Activated naive CD4-positive, alpha-beta T cell treated with anti-CD3 and anti-CD28 coated beads, Interleukin-2, amount 50 U/mL, for 24 hours (primary cell): ENCODE measurements around the gene ESPN.
A peak's percentile ranks its signal among the peaks of the same experiment; 100 is the strongest.
"Not testable (repeated sequence)": the region's sequence is repeated elsewhere in the genome, so short reads cannot be mapped to it uniquely, and the experiment has no call there.

Experiments
- H3K27ac Mint-ChIP-seq: one replicate; pipeline ENCODE4 v1.8.0; 2021; ENCODE audit warnings: mild to moderate bottlenecking, mixed read lengths
- H3K27me3 Mint-ChIP-seq: one replicate; pipeline ENCODE4 v1.8.0; 2021; ENCODE audit warnings: mixed read lengths
- H3K36me3 Mint-ChIP-seq: one replicate; pipeline ENCODE4 v1.8.0; 2021; ENCODE audit warnings: mixed read lengths
- H3K4me1 Mint-ChIP-seq: one replicate; pipeline ENCODE4 v1.8.0; 2021; ENCODE audit warnings: mixed read lengths
- H3K4me3 Mint-ChIP-seq: one replicate; pipeline ENCODE4 v1.8.0; 2021; ENCODE audit warnings: mild to moderate bottlenecking, mixed read lengths
- H3K9me3 Mint-ChIP-seq: one replicate; pipeline ENCODE4 v1.8.0; 2021; ENCODE audit warnings: mixed read lengths

Gene ESPN, protein sequence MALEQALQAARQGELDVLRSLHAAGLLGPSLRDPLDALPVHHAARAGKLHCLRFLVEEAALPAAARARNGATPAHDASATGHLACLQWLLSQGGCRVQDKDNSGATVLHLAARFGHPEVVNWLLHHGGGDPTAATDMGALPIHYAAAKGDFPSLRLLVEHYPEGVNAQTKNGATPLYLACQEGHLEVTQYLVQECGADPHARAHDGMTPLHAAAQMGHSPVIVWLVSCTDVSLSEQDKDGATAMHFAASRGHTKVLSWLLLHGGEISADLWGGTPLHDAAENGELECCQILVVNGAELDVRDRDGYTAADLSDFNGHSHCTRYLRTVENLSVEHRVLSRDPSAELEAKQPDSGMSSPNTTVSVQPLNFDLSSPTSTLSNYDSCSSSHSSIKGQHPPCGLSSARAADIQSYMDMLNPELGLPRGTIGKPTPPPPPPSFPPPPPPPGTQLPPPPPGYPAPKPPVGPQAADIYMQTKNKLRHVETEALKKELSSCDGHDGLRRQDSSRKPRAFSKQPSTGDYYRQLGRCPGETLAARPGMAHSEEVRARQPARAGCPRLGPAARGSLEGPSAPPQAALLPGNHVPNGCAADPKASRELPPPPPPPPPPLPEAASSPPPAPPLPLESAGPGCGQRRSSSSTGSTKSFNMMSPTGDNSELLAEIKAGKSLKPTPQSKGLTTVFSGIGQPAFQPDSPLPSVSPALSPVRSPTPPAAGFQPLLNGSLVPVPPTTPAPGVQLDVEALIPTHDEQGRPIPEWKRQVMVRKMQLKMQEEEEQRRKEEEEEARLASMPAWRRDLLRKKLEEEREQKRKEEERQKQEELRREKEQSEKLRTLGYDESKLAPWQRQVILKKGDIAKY

DNA sequence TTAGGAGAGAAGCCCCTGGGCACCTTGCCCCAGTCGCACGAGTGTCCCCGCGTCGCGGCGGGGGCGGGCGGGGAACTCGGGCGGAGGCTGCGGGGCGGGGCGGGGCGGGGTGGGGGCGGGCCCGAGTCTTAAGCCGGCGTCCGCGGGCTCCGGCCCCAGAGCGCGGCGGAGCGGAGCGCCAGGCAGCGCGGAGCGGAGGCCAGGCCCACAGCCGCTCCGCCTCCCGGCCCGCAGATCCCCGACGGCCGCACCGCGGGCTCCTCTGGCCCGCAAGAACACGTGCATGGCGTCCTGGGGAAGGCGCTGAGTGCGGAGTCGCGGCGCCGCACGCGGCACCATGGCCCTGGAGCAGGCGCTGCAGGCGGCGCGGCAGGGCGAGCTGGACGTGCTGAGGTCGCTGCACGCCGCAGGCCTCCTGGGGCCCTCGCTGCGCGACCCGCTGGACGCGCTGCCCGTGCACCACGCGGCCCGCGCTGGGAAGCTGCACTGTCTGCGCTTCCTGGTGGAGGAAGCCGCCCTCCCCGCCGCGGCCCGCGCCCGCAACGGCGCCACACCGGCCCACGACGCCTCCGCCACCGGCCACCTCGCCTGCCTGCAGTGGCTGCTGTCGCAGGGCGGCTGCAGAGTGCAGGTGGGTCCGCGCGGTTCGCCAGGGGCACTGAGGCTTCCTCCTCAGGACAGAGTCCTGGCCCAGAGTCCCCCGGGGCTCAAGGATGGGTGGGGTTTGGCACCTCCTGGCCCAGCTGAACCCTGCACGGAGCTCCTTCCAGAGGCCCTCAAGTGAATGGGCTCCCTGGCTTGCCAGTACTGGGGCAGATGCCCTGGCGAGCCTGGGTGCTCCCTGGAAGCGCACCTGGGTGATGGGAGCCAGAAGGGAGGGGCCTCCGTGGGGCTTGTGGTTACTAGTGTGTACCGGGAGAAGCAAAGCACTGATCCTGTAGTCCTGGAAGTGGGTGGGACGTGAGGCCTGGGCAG is at the start of gene ESPN:
TSS of gene ESPN (plus strand) at position 158 of the 975 bp plus-strand sequence. CDS start at position 338, 180 bp downstream.
- Mint-ChIP-seq H3K4me1 (peaks cover 7% of the 10 kb centered on the region), H3K27ac (no peak within 1 kb of the TSS), H3K27me3 (peaks cover 21% of the 10 kb centered on the region), H3K4me3 (peak within 1 kb of the TSS; percentile 63), H3K36me3 (no peaks in the 10 kb centered on the region), H3K9me3 (no peaks in the 10 kb centered on the region)

DNA sequence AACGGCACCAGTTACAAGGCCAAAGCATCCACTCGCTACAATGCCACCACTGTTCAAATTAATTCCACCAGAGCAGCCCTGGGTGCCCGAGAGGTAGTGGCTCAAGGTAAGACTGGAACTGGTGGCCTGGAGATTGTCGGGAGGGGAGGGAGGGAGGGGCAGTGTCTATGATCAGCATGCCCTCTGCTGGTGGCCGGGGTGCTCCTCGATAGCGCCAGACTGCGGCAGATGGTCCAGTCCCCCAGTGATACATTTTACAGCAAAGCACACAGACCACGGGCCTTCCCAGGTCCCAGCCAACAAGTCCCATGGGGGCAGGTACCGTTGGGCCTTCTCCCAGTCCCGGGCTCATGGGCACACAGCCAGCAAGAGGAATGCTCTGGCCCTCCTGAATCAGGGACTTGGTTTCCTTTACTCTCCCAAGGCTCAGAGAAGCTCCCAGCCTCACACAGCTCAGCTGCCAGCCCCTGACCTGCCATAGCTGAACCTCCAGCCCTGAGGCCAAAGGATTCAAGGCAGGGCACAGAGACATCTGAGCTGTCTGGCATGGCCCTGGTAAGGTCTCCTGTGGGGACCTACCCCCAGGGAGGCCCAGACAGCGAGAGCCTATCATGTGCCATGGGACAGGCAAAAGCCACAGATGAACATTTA is 46.4 kb upstream of the ESPN start:
- Mint-ChIP-seq H3K4me1 (no peaks in the 10 kb centered on the region), H3K27ac (no peak overlapping the region), H3K36me3 (no peaks in the 10 kb centered on the region), H3K4me3 (no peak overlapping the region), H3K27me3 (no peaks in the 10 kb centered on the region), H3K9me3 (no peaks in the 10 kb centered on the region)

DNA sequence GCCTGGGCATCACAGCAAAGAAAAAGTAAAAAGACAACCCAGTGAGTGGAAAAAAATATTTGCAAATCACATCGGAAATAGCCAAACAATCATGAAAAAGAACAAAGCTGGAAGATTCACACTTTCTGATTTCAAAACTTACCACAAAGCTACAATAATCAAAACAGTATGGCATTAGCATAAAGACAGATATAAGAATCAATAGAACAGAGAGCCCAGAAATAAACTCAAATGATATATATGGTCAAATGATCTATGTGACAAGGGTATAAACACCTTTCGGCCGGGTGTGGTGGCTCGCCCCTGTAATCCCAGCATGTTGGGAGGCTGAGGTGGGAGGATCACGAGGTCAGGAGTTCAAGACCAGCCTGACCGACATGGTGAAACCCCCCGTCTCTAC is 44.5 kb upstream of the ESPN start:
- Mint-ChIP-seq H3K27ac (no peak overlapping the region), H3K9me3 (no peaks in the 10 kb centered on the region), H3K36me3 (no peaks in the 10 kb centered on the region), H3K4me3 (no peak overlapping the region), H3K4me1 (no peaks in the 10 kb centered on the region), H3K27me3 (no peaks in the 10 kb centered on the region)

DNA sequence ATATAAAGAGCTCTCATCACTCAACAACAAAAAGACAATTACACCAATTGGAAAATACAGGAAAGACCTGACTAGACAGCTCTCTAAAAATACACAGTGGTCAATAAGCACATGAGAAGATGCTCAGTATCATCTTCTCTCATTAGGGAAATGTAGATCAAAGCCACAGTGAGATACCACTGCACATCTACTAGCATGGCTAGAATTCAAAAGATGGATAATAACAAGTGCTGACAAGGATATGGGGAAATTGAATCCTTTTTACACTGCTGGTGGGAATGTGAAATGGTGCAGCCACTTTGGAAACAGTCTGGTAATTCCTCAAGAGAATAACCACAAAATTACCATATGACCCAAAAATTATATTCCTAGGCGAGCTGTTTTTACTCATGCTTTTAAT is 40.4 kb upstream of the ESPN start:
- Mint-ChIP-seq H3K27me3 (no peaks in the 10 kb centered on the region), H3K27ac (no peak overlapping the region), H3K4me1 (no peaks in the 10 kb centered on the region)

DNA sequence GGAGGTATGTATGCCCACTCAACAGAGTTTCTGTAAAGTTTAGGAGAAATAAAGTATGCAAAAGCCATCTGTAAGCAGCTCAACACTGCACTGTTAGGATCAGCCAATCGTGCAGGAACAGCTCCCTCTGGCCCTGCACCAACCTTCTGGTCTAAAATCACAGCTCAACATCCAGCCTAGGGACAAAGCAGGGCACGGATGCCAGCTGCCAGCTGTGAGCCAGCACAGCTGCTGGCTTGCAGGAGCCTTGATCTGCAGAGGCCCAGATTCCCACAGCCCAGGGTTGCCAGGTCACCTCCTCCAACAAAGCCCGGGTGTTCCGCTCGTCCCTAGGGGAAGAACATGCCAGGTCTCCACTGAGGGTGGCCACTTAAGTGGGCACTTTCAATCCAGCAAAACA is 39.6 kb upstream of the ESPN start:
- H3K36me3 Mint-ChIP-seq = no peaks in the 10 kb centered on the region
- H3K27ac Mint-ChIP-seq = no peak overlapping the region
- H3K9me3 Mint-ChIP-seq = no peaks in the 10 kb centered on the region
- no peaks in the 10 kb centered on the region for H3K27me3 Mint-ChIP-seq
- no peaks in the 10 kb centered on the region for H3K4me1 Mint-ChIP-seq
- H3K4me3 Mint-ChIP-seq = no peak overlapping the region

More for the DNA sequence above, 40.4 kb upstream of the ESPN start:
- H3K9me3 Mint-ChIP-seq = no peaks in the 10 kb centered on the region
- no peaks in the 10 kb centered on the region for H3K36me3 Mint-ChIP-seq
- no peak overlapping the region for H3K4me3 Mint-ChIP-seq

DNA sequence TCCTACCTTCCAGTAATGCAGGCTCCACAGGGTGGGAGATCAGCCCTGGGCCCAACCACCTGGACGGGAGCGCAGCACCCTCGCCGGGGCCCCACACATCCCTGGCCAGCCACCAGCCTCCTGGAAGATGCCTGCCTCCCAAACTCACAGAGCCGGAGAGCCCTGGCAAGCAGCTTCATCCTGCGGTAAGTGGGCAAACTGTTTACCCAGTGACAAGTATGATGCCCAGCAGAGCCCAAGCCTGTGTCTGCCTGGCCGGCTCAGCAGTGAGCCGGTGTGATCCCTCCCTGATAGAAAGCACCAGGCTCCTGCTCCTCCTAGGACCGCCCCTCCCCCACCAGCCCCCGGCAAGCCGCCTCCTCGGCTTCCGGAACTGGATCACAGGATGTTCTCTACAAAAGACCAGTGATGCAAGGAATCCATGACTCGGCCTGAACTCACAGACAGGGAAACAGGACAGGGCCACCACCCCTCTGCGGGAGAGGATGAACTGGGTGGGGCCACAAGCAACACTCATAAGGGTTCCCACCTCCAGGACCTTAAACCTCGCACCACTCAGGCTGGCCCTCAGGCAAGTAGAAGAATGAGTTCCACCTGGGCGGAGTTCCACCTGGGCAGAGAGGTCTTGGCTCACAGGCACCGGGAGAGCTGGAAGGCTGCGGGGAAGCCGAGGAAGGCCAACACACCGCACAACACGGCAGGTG is 38.9 kb upstream of the ESPN start:
- Mint-ChIP-seq H3K9me3 (no peaks in the 10 kb centered on the region), H3K27ac (no peak overlapping the region), H3K4me1 (no peaks in the 10 kb centered on the region), H3K36me3 (no peaks in the 10 kb centered on the region), H3K27me3 (no peaks in the 10 kb centered on the region), H3K4me3 (no peak overlapping the region)

DNA sequence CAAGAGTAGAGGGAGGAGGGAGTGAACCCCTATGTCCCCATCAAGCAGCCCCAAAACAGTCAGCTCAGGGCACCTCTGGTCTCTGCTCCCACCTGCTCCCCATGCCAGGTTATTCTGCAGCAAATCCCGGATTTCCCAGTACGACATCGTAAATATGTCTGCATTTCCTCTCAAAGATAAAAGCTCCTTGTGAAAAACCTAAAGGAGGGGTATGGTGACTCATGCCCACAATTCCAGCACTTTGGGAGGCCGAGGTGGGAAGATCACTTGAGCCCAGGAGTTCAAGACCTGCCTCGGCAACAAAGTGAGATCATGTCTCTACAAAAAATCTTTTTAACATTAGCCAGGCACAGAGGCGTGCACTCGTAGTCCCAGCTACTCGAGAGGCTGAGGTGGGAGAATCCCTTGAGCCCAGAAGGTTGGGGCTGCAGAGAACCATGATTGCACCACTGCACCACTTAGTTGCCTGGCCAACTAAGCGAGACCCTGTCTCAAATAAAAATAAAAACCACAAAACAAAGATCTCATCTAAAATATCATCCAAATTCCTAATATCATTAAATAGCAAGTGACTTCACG is 38.1 kb upstream of the ESPN start:
- no peaks in the 10 kb centered on the region for H3K4me1 Mint-ChIP-seq

DNA sequence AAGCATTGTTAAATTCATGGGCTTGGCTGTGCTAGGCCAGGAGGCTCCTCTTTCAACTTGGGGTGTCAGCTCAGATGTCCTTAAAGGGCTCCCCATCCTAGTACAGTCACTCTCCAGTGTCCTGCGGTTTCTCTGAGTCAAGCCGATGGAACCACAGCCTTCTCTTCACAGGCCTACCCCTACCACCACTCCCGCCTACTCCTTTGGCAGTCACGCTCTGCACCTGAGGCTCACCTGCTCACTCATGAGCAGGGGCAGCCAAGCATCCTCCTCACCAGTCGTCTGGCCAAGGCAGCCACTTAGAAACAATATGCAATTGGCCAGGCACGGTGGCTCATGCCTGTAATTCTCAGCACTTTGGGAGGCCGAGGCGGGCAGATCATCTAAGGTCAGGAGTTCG is 34.6 kb upstream of the ESPN start:
- Mint-ChIP-seq H3K4me1 (peaks cover 19% of the 10 kb centered on the region), H3K27me3 (no peaks in the 10 kb centered on the region), H3K36me3 (no peaks in the 10 kb centered on the region), H3K9me3 (no peaks in the 10 kb centered on the region), H3K27ac (no peak overlapping the region), H3K4me3 (no peak overlapping the region)

More for the DNA sequence above, 38.1 kb upstream of the ESPN start:
- Mint-ChIP-seq H3K4me3 (no peak overlapping the region), H3K9me3 (no peaks in the 10 kb centered on the region), H3K36me3 (no peaks in the 10 kb centered on the region), H3K27ac (no peak overlapping the region), H3K27me3 (no peaks in the 10 kb centered on the region)

DNA sequence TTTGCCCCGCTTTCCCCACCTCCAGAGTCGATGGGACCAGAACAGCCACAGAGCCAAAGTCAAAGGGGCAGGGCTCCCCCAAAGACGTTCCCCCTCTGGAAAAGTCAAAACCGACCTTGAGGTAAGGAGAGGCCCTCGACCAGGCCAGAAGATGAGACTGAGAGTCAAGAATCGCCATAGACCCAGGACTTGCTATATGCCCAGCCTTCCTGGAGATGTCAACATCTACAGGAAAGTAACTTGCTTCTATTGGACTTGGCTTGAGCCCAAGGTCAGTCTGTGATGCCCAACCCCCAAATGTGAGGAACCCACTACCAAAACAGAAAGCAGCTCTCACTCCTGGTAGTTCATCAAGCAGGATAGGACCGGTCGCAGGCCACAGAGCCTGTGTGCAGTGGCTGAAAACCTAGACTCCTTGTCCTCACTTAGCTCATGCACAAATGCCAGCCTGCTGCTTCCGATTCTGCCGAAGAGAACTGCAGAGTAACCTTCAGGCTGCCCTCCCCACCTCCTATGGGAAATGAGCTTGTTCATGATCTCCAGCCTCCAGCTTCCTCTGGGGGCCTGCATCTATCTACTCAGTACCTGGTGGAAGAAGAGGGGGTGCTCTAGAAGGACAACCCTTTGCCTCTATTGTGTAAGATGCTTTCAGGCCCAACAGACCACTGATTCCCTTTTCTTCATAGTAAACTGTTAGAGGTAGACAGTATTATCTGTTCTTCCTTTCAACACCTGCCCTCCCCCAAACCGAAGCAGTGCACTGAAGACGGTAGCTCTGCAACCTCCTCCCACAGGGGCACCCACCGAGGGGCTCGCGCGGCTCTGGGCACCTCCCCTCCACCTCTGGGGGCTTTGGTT is 32.4 kb upstream of the ESPN start:
- no peaks in the 10 kb centered on the region for H3K36me3 Mint-ChIP-seq
- peak overlapping the region; percentile 88 for H3K4me3 Mint-ChIP-seq
- H3K9me3 Mint-ChIP-seq = no peaks in the 10 kb centered on the region
- H3K27ac Mint-ChIP-seq = peak overlapping the region; percentile 30
- peaks cover 22% of the 10 kb centered on the region for H3K4me1 Mint-ChIP-seq
- H3K27me3 Mint-ChIP-seq = no peaks in the 10 kb centered on the region

DNA sequence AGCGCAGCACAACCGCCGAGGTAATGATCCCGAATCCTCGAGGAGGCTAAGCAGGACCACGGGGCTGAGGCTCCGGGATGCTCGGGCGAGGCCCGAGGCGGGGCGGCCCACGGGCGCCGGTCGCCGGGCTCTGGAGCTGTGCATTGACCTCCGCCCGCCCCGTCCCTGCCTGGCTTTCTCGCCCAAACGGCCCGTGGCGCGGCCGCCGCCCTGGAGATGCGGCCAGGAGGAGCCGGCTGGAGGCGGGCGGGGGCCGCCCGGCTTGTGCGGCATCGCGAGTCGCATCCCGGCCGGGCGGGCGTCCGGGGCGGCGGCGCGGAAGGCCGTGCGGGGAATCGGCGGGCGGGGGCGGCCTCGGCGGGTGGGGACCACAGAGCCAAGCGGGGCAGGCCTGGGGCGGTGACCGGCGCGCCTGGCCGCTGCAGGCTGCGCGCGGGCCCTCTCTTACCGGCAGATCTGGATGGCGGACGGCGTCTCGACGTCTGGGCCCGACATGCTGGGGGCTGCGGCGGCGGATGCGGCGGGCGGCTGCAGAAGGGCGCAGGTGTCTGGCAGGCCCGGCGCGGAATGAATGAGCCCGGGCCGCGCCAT is 31.7 kb upstream of the ESPN start:
- Mint-ChIP-seq H3K4me1 (peaks cover 22% of the 10 kb centered on the region), H3K36me3 (no peaks in the 10 kb centered on the region), H3K4me3 (peak overlapping the region; percentile 89), H3K27me3 (no peaks in the 10 kb centered on the region), H3K9me3 (no peaks in the 10 kb centered on the region), H3K27ac (peak overlapping the region; percentile 82)

DNA sequence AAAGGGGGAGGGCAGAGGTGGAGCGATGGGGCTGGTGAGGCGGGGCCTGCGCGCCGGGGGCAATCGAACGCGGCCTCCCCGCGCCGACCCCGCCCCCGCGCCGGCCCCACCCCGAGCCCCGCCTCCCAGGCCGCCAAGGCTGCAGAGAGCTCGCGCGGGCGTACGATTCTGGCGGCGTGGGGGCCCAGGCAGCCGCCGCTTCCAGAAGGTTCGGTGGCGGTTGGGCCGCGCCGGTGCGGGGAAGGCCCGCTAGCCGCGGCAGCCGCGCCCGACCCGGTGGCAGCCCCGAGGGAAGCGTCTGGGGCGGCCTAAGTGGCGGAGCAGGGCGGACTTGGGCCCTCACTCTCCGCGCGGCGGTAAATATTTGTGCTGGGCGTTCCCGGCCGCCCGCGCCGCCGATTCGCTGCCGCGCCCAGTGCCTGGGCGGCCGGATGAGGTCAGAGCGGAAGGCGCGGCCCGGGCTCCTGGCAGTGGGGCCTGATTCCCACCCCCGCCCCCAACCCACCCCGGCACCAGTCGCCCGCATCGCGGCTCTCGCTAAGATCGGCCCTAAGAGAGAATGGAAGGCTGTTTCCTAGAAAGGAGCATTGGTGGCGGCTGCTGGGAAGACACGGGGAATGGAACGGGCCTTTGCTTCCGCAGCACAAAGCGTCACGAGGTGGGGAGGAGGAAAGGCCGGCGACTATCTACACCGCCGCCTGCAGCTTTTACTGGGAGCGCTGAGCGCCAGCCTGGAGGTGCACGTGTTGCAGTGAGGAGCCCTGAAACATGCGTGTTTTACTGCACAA is 31.0 kb upstream of the ESPN start, which contains the start of gene ACOT7:
TSS of gene ACOT7 (minus strand) at position 368 of the 788 bp plus-strand sequence. CDS start 368 bp downstream, outside the sequence.
- H3K4me3 Mint-ChIP-seq = peak within 1 kb of the TSS; percentile 90
- no peaks in the 10 kb centered on the region for H3K27me3 Mint-ChIP-seq
- H3K4me1 Mint-ChIP-seq = peaks cover 22% of the 10 kb centered on the region
- peak within 1 kb of the TSS; percentile 96 for H3K27ac Mint-ChIP-seq
- no peaks in the 10 kb centered on the region for H3K9me3 Mint-ChIP-seq
- no peaks in the 10 kb centered on the region for H3K36me3 Mint-ChIP-seq

DNA sequence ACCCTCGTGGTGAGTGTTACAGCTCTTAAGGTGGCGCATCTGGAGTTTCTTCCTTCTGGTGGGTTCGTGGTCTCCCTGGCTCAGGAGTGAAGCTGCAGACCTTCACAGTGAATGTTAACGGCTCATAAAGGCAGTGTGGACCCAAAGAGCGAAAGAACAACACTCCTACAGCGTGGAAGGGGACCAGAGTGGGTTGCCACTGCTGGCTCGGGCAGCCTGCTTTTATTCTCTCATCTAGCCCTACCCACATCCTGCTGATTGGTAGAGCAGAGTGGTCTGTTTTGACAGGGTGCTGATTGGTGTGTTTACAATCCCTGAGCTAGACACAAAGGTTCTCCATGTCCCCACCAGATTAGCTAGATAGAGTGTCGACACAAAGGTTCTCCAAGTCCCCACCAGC is 29.4 kb upstream of the ESPN start:
- H3K27ac Mint-ChIP-seq = peak overlapping the region; percentile 79
- not testable (repeated sequence) for H3K27me3 Mint-ChIP-seq, H3K36me3 Mint-ChIP-seq, H3K9me3 Mint-ChIP-seq
- H3K4me3 Mint-ChIP-seq = peak overlapping the region; percentile 57
- peaks cover 22% of the 10 kb centered on the region for H3K4me1 Mint-ChIP-seq
